Astrocyte (in vitro differentiated cells and primary cell): ENCODE results near the gene GTF2H4. TPM values are rescaled to one million over a fixed set of nuclear protein-coding genes. Genes with fewer than 3 reads are reported as not detected.
A peak's percentile ranks its signal among the peaks of the same experiment; 100 is the strongest.

ENCODE experiments used
- DNase-seq: peaks from one replicate; pipeline ENCODE4 v3.0.0-alpha.2; 2010; ENCODE audit warnings: low read depth
- FAIRE-seq: peaks from 2 replicates; lab custom pipeline; 2011; peaks lifted over from hg19 to GRCh38; lab: Jason Lieb, UNC
- H2AFZ ChIP-seq: 2 replicates; pipeline ENCODE4 v1.6.0; 2012; ENCODE audit warnings: low read depth, low read length, inconsistent platforms
- H3K27ac ChIP-seq: 2 replicates; pipeline ENCODE4 v1.5.1; 2011; ENCODE audit warnings: low read depth, low read length, inconsistent platforms
- H3K27me3 ChIP-seq: 2 replicates; pipeline ENCODE4 v1.6.0; 2011; ENCODE audit warnings: low read length, inconsistent platforms; ENCODE audit not compliant: insufficient read depth
- H3K36me3 ChIP-seq: 2 replicates; pipeline ENCODE4 v1.5.1; 2011; ENCODE audit warnings: low read length, inconsistent platforms; ENCODE audit not compliant: insufficient read depth
- H3K4me1 ChIP-seq: 2 replicates; pipeline ENCODE4 v1.5.1; 2011; ENCODE audit warnings: low read length, inconsistent platforms; ENCODE audit not compliant: insufficient read depth
- H3K4me2 ChIP-seq: 2 replicates; pipeline ENCODE4 v1.6.0; 2012; ENCODE audit warnings: low read length, inconsistent platforms
- H3K4me3 ChIP-seq: 2 replicates; pipeline ENCODE4 v1.5.1; 2011; ENCODE audit warnings: low read depth, mild to moderate bottlenecking, low read length, inconsistent platforms; ENCODE audit not compliant: insufficient read depth
- H3K79me2 ChIP-seq: 2 replicates; pipeline ENCODE4 v1.6.0; 2012; ENCODE audit warnings: mild to moderate bottlenecking, low read length, inconsistent platforms; ENCODE audit not compliant: insufficient read depth
- H3K9ac ChIP-seq: 2 replicates; pipeline ENCODE4 v1.6.0; 2012; ENCODE audit warnings: mild to moderate bottlenecking, low read length, inconsistent platforms
- H3K9me3 ChIP-seq: 2 replicates; pipeline ENCODE4 v1.5.1; 2012; ENCODE audit warnings: low read depth, mild to moderate bottlenecking, low read length, inconsistent platforms; ENCODE audit not compliant: insufficient read depth
- H4K20me1 ChIP-seq: 2 replicates; pipeline ENCODE4 v1.6.0; 2012; ENCODE audit warnings: low read length, inconsistent platforms; ENCODE audit not compliant: insufficient read depth
- H3K27ac Mint-ChIP-seq: one replicate; pipeline ENCODE4 v1.8.0; 2021; ENCODE audit warnings: mild to moderate bottlenecking, mixed read lengths; ENCODE audit not compliant: unreplicated experiment
- H3K27me3 Mint-ChIP-seq: one replicate; pipeline ENCODE4 v1.8.0; 2021; ENCODE audit warnings: low read depth, mixed read lengths; ENCODE audit not compliant: unreplicated experiment
- H3K36me3 Mint-ChIP-seq: one replicate; pipeline ENCODE4 v1.8.0; 2021; ENCODE audit warnings: low read depth, mixed read lengths; ENCODE audit not compliant: unreplicated experiment
- H3K4me1 Mint-ChIP-seq: one replicate; pipeline ENCODE4 v1.8.0; 2021; ENCODE audit warnings: low read depth, mixed read lengths; ENCODE audit not compliant: unreplicated experiment
- H3K4me3 Mint-ChIP-seq: one replicate; pipeline ENCODE4 v1.8.0; 2021; ENCODE audit warnings: mild to moderate bottlenecking, moderate library complexity, mixed read lengths; ENCODE audit not compliant: unreplicated experiment
- H3K9me3 Mint-ChIP-seq: one replicate; pipeline ENCODE4 v1.8.0; 2021; ENCODE audit warnings: mild to moderate bottlenecking, mixed read lengths; ENCODE audit not compliant: unreplicated experiment
- CTCF ChIP-seq: IDR thresholded peaks from 2 replicates; pipeline ENCODE4 v1.5.1; 2011; ENCODE audit warnings: low read depth, mild to moderate bottlenecking, inconsistent platforms, low read length, moderate library complexity; ENCODE audit not compliant: insufficient read depth
- EZH2 ChIP-seq: IDR thresholded peaks from 2 replicates; pipeline ENCODE4 v1.6.1; 2012; ENCODE audit warnings: mild to moderate bottlenecking, low read length, inconsistent platforms; ENCODE audit not compliant: insufficient read depth
- total RNA-seq: library from RNA; stranded (reverse); gene quantifications from 2 replicates; pipeline ENCODE4 v1.2.1, GENCODE V29; 2021

Gene GTF2H4
- total RNA-seq, 1 donor from 2014 or later, result 34.3 TPM

DNA sequence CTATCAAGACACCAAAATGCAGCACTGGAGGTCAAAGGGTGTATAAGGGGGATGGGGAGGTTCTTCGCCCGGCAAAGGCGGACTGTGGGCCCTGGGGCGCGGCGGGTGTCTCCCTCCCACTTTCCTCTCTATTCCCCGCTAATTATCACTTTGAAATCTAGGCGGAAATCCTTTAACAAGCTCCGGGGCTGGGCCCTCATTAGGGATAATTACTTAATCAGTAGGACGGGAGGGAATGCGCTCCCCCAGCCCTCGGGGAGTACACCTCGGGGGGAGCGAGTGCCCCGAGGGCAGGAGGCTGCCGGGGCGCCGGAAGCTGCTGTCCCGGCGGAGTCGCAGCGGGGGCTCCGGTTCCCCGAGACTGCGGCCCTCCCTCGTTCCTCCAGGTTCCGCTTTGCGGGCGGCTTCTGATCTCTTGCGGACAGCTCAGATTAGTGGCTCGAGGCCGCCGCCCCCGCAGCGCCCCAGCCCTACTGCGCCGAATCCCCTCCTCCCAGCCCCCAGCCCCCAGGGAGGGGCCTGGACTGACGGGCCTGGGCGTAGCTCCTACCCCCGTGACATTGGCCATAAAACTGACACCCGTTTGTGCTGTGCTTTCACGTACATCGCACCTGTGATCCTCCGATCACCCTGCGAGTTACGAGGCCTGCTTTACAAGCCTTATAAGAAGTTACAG lies 47.5 kb downstream of the GTF2H4 start:
- no peaks in the 10 kb centered on the region for H3K36me3 ChIP-seq
- H3K4me2 ChIP-seq, result peak overlapping the region; percentile 86
- H3K27me3 ChIP-seq, result peaks cover 21% of the 10 kb centered on the region
- peak overlapping the region; percentile 82 for H2AFZ ChIP-seq
- H3K79me2 ChIP-seq, result no peaks in the 10 kb centered on the region
- no peak overlapping the region for H3K27ac ChIP-seq
- TF ChIP-seq EZH2 (peak; percentile 47), CTCF (no peak)
- peak; percentile 16 for DNase-seq
- H3K9ac ChIP-seq, result peak overlapping the region; percentile 70
- Mint-ChIP-seq H3K9me3 (peaks cover 12% of the 10 kb centered on the region), H3K27ac (peak overlapping the region; percentile 11), H3K27me3 (peaks cover 66% of the 10 kb centered on the region), H3K36me3 (no peaks in the 10 kb centered on the region), H3K4me3 (peak overlapping the region; percentile 58), H3K4me1 (peaks cover 6% of the 10 kb centered on the region)
- H3K4me1 ChIP-seq, result peaks cover 6% of the 10 kb centered on the region
- no peaks in the 10 kb centered on the region for H4K20me1 ChIP-seq
- no peaks in the 10 kb centered on the region for H3K9me3 ChIP-seq
- FAIRE-seq, result no peak
- peak overlapping the region; percentile 47 for H3K4me3 ChIP-seq

DNA sequence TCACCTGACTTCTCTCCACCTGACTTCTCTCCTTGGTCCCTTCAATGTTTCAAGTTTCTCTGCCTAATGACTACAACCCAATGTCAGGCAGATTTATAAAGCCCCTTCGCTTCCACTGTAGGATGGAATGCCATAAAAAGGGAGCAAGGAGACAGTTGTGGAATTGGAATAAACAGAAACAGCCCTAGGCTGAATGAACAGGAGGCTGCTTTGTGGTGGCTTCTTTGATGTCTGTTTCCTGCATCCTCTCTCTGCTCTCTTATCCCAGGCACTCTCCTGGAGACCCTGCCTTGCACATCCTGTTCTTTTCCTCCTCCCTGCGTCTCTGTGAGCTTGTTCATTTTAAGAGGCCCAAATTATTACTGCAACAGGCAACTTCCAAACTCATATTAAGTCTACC lies 49.7 kb downstream of the GTF2H4 start:
- Mint-ChIP-seq H3K4me3 (no peak overlapping the region), H3K27ac (no peak overlapping the region), H3K9me3 (peaks cover 2% of the 10 kb centered on the region), H3K27me3 (peaks cover 48% of the 10 kb centered on the region), H3K36me3 (no peaks in the 10 kb centered on the region), H3K4me1 (peaks cover 6% of the 10 kb centered on the region)
- Histone ChIP-seq H3K4me2 (no peak overlapping the region), H3K9me3 (no peaks in the 10 kb centered on the region), H3K36me3 (no peaks in the 10 kb centered on the region), H3K4me1 (peaks cover 6% of the 10 kb centered on the region), H3K27me3 (peaks cover 18% of the 10 kb centered on the region), H3K79me2 (no peaks in the 10 kb centered on the region), H3K27ac (no peak overlapping the region), H2AFZ (no peak overlapping the region), H3K4me3 (no peak overlapping the region), H3K9ac (no peak overlapping the region), H4K20me1 (no peaks in the 10 kb centered on the region)
- no peak for DNase-seq
- TF ChIP-seq EZH2 (no peak), CTCF (no peak)
- no peak for FAIRE-seq
